ENCODE measurements around the gene RAD51B. TPM values are rescaled to one million over a fixed set of nuclear protein-coding genes. Genes with fewer than 3 reads are reported as not detected.
A peak's percentile ranks its signal among the peaks of the same experiment; 100 is the strongest.

The RAD51B gene
- total and polyA plus RNA-seq, 2 of the 13 experiments (the other 11 are each of a cell fraction or from before 2014, with no cell fraction given), result 7.0 to 9.5 TPM

DNA sequence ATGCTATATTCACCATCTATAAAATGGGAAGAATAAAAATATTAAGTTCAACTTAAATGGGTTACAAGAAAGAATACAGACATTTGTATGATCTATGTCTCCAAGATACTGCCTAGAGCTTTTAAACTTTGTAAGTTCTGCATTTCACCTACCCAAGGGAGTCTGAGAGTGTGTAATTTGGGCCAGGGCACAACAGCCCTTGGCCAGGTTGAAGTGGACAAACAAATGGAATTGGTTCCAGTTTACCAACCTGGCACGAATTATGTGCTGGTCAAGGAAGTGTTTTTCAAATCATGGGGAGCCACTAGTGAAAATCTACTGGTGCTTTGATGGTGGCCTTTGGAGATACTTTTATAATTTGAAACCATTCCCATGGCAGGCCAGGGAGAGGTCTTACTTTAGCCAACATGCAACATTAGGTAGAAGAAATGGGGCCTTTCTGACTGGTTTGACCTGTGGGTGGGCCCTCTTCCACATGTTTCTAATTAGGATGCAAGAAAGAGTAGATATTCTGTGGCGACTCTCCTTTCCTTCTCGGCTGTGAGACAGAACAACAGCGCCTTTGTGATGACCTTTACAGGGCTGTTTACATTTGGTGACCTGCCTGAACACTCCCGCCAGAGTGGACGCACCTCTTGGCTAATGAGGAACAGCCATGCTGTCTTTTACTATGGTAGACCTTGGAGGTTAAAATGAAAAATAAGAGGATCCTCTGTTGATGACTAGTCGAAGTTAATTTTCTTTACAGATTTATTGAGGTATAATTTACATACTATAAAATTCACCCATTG lies 496.7 kb downstream of the RAD51B start (continued):
- TF ChIP-seq, protein P1, sequence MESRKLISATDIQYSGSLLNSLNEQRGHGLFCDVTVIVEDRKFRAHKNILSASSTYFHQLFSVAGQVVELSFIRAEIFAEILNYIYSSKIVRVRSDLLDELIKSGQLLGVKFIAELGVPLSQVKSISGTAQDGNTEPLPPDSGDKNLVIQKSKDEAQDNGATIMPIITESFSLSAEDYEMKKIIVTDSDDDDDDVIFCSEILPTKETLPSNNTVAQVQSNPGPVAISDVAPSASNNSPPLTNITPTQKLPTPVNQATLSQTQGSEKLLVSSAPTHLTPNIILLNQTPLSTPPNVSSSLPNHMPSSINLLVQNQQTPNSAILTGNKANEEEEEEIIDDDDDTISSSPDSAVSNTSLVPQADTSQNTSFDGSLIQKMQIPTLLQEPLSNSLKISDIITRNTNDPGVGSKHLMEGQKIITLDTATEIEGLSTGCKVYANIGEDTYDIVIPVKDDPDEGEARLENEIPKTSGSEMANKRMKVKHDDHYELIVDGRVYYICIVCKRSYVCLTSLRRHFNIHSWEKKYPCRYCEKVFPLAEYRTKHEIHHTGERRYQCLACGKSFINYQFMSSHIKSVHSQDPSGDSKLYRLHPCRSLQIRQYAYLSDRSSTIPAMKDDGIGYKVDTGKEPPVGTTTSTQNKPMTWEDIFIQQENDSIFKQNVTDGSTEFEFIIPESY (CRISPR knock-in tag; IDR thresholded peaks at IDR 0.05), result peak; percentile 96
- TF ChIP-seq POLR2AphosphoS5 (IDR thresholded peaks at IDR 0.05; ENCODE audit: low read depth, low read length), result no peak
- peak; percentile 75 for TF ChIP-seq FOXK1 (CRISPR knock-in tag; IDR thresholded peaks at IDR 0.05; ENCODE audit: borderline replicate concordance, low read depth)
- no peak for TF ChIP-seq ZFP82 (CRISPR knock-in tag; IDR thresholded peaks at IDR 0.05; ENCODE audit: borderline replicate concordance)
- peak; percentile 42; the same call in 1 of the 2 replicates for TF ChIP-seq SOX5 (CRISPR knock-in tag; IDR thresholded peaks at IDR 0.05; ENCODE audit: borderline replicate concordance)
- TF ChIP-seq HDAC1 (CRISPR knock-in tag; IDR thresholded peaks at IDR 0.05), result 0 out of 2 replicates have a peak, but pooled peaks have one; percentile 28
- peak; percentile 17; the same call in 1 of the 2 replicates for TF ChIP-seq MIXL1 (CRISPR knock-in tag; IDR thresholded peaks at IDR 0.05)
- TF ChIP-seq, protein P2, sequence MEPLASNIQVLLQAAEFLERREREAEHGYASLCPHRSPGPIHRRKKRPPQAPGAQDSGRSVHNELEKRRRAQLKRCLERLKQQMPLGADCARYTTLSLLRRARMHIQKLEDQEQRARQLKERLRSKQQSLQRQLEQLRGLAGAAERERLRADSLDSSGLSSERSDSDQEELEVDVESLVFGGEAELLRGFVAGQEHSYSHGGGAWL (CRISPR knock-in tag; IDR thresholded peaks at IDR 0.05), result no peak
- TF ChIP-seq, protein P3, sequence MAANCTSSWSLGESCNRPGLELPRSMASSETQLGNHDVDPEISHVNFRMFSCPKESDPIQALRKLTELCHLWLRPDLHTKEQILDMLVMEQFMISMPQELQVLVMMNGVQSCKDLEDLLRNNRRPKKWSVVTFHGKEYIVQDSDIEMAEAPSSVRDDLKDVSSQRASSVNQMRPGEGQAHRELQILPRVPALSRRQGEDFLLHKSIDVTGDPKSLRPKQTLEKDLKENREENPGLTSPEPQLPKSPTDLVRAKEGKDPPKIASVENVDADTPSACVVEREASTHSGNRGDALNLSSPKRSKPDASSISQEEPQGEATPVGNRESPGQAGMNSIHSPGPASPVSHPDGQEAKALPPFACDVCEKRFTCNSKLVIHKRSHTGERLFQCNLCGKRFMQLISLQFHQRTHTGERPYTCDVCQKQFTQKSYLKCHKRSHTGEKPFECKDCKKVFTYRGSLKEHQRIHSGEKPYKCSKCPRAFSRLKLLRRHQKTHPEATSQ (CRISPR knock-in tag; IDR thresholded peaks at IDR 0.05; ENCODE audit: borderline replicate concordance), result peak; percentile 56; the same call in 1 of the 2 replicates
- TF ChIP-seq ZMYM4 (CRISPR knock-in tag; IDR thresholded peaks at IDR 0.05), result peak; percentile 84
- TF ChIP-seq, protein P4, sequence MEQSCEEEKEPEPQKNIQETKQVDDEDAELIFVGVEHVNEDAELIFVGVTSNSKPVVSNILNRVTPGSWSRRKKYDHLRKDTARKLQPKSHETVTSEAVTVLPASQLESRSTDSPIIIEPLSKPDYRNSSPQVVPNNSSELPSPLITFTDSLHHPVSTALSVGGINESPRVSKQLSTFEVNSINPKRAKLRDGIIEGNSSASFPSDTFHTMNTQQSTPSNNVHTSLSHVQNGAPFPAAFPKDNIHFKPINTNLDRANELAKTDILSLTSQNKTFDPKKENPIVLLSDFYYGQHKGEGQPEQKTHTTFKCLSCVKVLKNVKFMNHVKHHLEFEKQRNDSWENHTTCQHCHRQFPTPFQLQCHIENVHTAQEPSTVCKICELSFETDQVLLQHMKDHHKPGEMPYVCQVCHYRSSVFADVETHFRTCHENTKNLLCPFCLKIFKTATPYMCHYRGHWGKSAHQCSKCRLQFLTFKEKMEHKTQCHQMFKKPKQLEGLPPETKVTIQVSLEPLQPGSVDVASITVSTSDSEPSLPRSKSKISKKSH (CRISPR knock-in tag; IDR thresholded peaks at IDR 0.05; ENCODE audit: borderline replicate concordance), result no peak
- TF ChIP-seq SALL1 (CRISPR knock-in tag; IDR thresholded peaks at IDR 0.05), result peak; percentile 29; the same call in 1 of the 2 replicates
- peak; percentile 22; the same call in 1 of the 2 replicates for TF ChIP-seq BCL6 (CRISPR knock-in tag; IDR thresholded peaks at IDR 0.05)
- TF ChIP-seq MAF1 (CRISPR knock-in tag; IDR thresholded peaks at IDR 0.05; ENCODE audit: borderline replicate concordance), result no peak
- no peak for TF ChIP-seq ZBTB7B (CRISPR knock-in tag; IDR thresholded peaks at IDR 0.05)
- TF ChIP-seq MYC (CRISPR knock-in tag; IDR thresholded peaks at IDR 0.05; ENCODE audit: borderline replicate concordance), result no peak
- TF ChIP-seq, protein P5, sequence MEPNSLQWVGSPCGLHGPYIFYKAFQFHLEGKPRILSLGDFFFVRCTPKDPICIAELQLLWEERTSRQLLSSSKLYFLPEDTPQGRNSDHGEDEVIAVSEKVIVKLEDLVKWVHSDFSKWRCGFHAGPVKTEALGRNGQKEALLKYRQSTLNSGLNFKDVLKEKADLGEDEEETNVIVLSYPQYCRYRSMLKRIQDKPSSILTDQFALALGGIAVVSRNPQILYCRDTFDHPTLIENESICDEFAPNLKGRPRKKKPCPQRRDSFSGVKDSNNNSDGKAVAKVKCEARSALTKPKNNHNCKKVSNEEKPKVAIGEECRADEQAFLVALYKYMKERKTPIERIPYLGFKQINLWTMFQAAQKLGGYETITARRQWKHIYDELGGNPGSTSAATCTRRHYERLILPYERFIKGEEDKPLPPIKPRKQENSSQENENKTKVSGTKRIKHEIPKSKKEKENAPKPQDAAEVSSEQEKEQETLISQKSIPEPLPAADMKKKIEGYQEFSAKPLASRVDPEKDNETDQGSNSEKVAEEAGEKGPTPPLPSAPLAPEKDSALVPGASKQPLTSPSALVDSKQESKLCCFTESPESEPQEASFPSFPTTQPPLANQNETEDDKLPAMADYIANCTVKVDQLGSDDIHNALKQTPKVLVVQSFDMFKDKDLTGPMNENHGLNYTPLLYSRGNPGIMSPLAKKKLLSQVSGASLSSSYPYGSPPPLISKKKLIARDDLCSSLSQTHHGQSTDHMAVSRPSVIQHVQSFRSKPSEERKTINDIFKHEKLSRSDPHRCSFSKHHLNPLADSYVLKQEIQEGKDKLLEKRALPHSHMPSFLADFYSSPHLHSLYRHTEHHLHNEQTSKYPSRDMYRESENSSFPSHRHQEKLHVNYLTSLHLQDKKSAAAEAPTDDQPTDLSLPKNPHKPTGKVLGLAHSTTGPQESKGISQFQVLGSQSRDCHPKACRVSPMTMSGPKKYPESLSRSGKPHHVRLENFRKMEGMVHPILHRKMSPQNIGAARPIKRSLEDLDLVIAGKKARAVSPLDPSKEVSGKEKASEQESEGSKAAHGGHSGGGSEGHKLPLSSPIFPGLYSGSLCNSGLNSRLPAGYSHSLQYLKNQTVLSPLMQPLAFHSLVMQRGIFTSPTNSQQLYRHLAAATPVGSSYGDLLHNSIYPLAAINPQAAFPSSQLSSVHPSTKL (CRISPR knock-in tag; IDR thresholded peaks at IDR 0.05), result peak; percentile 81
- TF ChIP-seq, protein P6, sequence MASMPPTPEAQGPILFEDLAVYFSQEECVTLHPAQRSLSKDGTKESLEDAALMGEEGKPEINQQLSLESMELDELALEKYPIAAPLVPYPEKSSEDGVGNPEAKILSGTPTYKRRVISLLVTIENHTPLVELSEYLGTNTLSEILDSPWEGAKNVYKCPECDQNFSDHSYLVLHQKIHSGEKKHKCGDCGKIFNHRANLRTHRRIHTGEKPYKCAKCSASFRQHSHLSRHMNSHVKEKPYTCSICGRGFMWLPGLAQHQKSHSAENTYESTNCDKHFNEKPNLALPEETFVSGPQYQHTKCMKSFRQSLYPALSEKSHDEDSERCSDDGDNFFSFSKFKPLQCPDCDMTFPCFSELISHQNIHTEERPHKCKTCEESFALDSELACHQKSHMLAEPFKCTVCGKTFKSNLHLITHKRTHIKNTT (CRISPR knock-in tag; IDR thresholded peaks at IDR 0.05), result no peak

Measured in HepG2 (cell line).